Measurements from ENCODE around the gene SNTA1. TPM values are rescaled to one million over a fixed set of nuclear protein-coding genes. Genes with fewer than 3 reads are reported as not detected.

Gene SNTA1
- total and polyA plus RNA-seq, 2 of the 13 experiments (the other 11 are each of a cell fraction or from before 2014, with no cell fraction given): 16.4 to 18.3 TPM

GRCh38 chr20:33401184-33401920 lies 42.2 kb downstream of the SNTA1 start, which contains the start of gene CDK5RAP1 (continued):
- TF ChIP-seq BCLAF1 (IDR thresholded peaks at IDR 0.05) (no peak), POGK (CRISPR knock-in tag; conservative IDR thresholded peaks at IDR 0.05) (peak; percentile 99), NFE2L1 (CRISPR knock-in tag; IDR thresholded peaks at IDR 0.05; ENCODE audit: borderline replicate concordance) (peak; percentile 81; the same call in 1 of the 2 replicates), CHCHD3 (CRISPR knock-in tag; IDR thresholded peaks at IDR 0.05) (peak; percentile 90), ZNF775 (CRISPR knock-in tag; IDR thresholded peaks at IDR 0.05; ENCODE audit: borderline replicate concordance) (no peak), ZFP36L2 (CRISPR knock-in tag; IDR thresholded peaks at IDR 0.05) (peak; percentile 97; the same call in 1 of the 2 replicates), YY1 (IDR thresholded peaks at IDR 0.05; ENCODE audit: insufficient read depth, insufficient replicate concordance, low read depth, low read length) (peak; percentile 90), SP1 (IDR thresholded peaks at IDR 0.05) (no peak), SP1 (CRISPR knock-in tag; IDR thresholded peaks at IDR 0.05) (peak; percentile 98), ZNF280B (CRISPR knock-in tag; IDR thresholded peaks at IDR 0.05; ENCODE audit: borderline replicate concordance) (peak; percentile 99), KLF13 (CRISPR knock-in tag; IDR thresholded peaks at IDR 0.05) (peak; percentile 96; the same call in 1 of the 2 replicates), AFF4 (CRISPR knock-in tag; IDR thresholded peaks at IDR 0.05) (peak; percentile 96), SRSF9 (IDR thresholded peaks at IDR 0.05; ENCODE audit: borderline replicate concordance, insufficient read depth, low read depth, low read length, poor library complexity, severe bottlenecking) (no peak), EP300 (IDR thresholded peaks at IDR 0.05; ENCODE audit: low read depth in 2 of 2, low read length in 2 of 2) (peak; percentile 56 to 75; a peak in 3 of 4 replicates), EP300 (CRISPR knock-in tag; IDR thresholded peaks at IDR 0.05; ENCODE audit: borderline replicate concordance) (peak; percentile 80), HINFP (CRISPR knock-in tag; IDR thresholded peaks at IDR 0.05; ENCODE audit: low read depth) (peak; percentile 98)
